Mesodermal cell (in vitro differentiated cells): Measurements from ENCODE around the gene IL1RL2.
A peak's percentile ranks its signal among the peaks of the same experiment; 100 is the strongest.

ENCODE experiments used
- H3K27ac ChIP-seq: 2 replicates; pipeline ENCODE4 v1.7.0; 2013; ENCODE audit warnings: mild to moderate bottlenecking, low read depth, low read length, moderate library complexity; ENCODE audit not compliant: severe bottlenecking
- H3K36me3 ChIP-seq: 2 replicates; pipeline ENCODE4 v1.7.1; 2013; ENCODE audit warnings: mild to moderate bottlenecking, low read length, moderate library complexity; ENCODE audit not compliant: control insufficient read depth, insufficient read depth
- H3K4me1 ChIP-seq: one replicate; pipeline ENCODE4 v1.7.1; 2013; ENCODE audit warnings: mild to moderate bottlenecking, low read length; ENCODE audit not compliant: insufficient read depth, control insufficient read depth, poor library complexity, severe bottlenecking
- H3K4me3 ChIP-seq: 2 replicates; pipeline ENCODE4 v1.7.0; 2013; ENCODE audit warnings: low read length, control low read depth, mild to moderate bottlenecking; ENCODE audit not compliant: insufficient read depth, poor library complexity, severe bottlenecking; ENCODE audit errors: extremely low read depth
- H3K9me3 ChIP-seq: 2 replicates; pipeline ENCODE4 v1.7.1; 2013; ENCODE audit warnings: mild to moderate bottlenecking, low read length, moderate library complexity; ENCODE audit not compliant: control insufficient read depth
- WGBS, 2 experiments: methylation state at CpG; one replicate each; pipeline ENCODE4 v1.1.5; 2013; ENCODE audit warnings: missing lambda C conversion rate in 2 of 2; ENCODE audit not compliant: insufficient coverage in 2 of 2; 5-methylcytosine and 5-hydroxymethylcytosine counted together

IL1RL2 gene

DNA sequence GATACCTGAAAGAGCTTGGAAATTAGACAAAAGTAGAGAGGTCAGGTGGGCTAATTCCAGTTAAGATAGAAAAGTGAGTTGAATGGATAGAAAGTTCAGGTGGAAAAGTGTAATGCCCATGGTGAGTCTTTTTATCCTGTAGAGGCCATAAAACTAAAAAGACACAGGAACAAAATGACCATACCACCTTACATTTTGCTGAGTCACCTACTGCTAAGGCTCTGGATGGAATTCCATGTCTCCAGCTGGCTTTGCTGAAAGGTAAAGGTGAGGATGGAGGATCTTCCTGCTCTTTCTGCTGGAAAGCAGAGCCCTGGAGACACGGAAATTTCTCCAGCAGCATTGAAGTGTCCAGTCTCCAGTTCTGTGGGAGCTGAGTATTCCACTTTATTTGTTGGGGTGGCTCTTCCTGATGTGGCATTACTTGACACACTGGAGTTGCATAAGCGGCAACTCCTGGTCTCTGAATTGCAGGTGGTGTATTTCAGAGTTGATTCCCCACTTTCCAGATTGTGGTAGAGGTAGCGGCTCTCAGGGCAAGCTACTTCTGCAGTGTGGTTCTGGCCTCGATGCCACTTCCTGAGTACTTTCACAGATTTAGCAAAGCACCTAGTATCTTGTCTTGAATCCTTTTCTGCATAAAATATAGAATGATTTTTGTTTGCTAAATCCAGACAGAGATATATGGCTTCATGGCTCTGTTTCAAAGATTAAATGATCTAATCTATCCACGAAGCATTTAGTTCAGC is 10.7 kb downstream of the IL1RL2 start:
- Histone ChIP-seq H3K4me1 (no peaks in the 10 kb centered on the region), H3K4me3 (no peak overlapping the region), H3K27ac (no peak overlapping the region), H3K36me3 (no peaks in the 10 kb centered on the region), H3K9me3 (no peaks in the 10 kb centered on the region)
- WGBS, 2 experiments = 80 to 94% methylated on average over 2 of the region's 5 CpGs

DNA sequence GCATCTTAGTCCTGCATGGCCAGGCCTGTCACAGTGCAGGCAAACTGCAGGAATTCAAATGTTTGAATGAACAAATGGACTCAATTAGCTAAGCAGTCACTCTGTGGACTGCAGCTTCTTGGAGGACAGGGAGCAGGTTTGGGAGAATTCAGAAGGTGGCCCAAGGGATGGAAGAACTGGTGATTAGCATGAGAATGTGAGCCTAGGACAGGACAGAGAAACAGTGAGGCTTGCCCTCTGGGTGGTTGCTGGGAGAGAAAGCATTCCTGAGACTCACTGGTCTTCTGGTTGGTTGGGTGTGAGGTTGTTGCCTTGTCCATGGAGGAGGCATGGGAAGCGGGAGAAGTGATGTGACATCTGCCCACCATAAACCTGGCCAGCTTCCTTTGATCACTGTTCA is 13.7 kb downstream of the IL1RL2 start:
- no peaks in the 10 kb centered on the region for H3K36me3 ChIP-seq
- H3K27ac ChIP-seq = no peak overlapping the region
- no peak overlapping the region for H3K4me3 ChIP-seq
- no peaks in the 10 kb centered on the region for H3K9me3 ChIP-seq
- H3K4me1 ChIP-seq = no peaks in the 10 kb centered on the region
- 100% methylated on average over 1 of the region's 1 CpG; no CpG with 5 or more reads in 1 of the 2 experiments for WGBS, 2 experiments

DNA sequence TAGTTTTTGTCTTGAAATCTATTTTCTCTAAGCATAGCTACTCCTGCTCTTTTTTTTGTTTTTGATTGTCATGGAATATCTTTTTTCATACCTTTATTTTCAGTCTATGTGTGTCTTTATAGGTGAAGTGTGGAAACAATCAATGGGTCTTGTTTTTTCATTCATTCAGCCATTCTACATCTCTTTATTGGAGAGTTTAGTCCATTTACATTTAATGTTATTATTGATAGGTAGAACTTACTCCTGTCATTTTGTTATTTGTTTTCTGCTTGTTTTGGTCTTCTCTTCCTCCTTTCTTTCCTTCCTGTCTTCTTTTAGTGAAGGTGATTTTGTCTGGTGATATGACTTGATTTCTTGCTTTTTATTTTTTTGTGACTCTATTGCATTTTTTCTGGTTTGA is 17.8 kb downstream of the IL1RL2 start:
- H3K9me3 ChIP-seq = no peaks in the 10 kb centered on the region
- H3K4me1 ChIP-seq = no peaks in the 10 kb centered on the region
- no peak overlapping the region for H3K27ac ChIP-seq
- H3K4me3 ChIP-seq = no peak overlapping the region
- H3K36me3 ChIP-seq = no peaks in the 10 kb centered on the region

DNA sequence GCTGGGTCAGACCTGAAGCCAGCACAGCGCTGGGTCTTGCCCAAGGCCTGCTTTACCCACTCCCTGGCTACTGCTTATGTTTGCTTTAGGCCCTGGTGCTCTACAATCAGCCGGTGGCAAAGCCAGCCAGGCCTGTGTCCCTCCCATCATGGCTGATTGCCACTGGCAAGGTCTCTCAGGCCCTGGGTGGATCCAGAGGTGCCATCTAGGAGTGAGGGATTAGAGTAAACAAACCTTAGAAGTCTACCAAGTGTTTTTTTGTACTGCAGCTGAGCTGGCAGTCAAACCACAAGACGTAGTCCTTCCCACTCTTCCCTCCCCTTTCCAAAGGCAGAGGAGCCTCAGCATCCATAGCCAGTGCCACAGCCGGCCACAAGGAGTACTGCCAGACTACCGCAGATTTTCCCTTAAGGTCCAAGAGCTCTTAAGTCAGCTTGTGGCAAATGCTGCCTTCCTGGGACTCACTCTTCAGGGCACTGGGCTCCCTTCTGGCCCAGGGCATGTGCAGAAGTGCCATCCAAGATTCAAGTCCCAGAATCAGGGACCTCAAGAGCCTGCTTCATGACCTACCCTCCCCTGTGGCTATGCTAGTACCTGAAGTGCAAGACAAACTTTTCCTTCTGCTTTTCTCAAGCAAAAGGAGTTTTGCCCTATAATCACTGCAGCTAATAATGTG is 20.0 kb downstream of the IL1RL2 start:
- no peaks in the 10 kb centered on the region for H3K36me3 ChIP-seq
- no peak overlapping the region for H3K27ac ChIP-seq
- 69 to 80% methylated on average over 5 of the region's 5 CpGs for WGBS, 2 experiments
- no peaks in the 10 kb centered on the region for H3K9me3 ChIP-seq
- no peaks in the 10 kb centered on the region for H3K4me1 ChIP-seq
- H3K4me3 ChIP-seq = no peak overlapping the region

DNA sequence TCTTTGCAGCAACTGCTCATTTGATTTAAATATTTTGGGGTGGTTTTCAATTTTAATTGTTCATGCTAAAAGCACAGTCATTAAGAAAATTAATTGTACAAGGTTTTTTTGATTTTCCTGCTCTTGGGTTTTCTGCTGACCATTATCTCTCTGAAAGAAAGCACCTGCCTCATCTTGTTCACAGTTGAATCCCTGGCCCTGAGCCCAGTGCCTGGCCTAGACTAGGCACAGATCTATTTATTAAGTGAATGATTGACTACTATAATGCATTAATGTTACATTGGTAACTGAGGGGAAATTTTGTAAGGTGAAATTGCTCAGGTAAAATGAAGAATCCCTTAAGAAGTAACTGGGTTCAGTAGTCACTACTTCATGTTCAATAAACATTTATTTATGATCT is 22.0 kb downstream of the IL1RL2 start:
- Histone ChIP-seq H3K9me3 (no peaks in the 10 kb centered on the region), H3K4me1 (no peaks in the 10 kb centered on the region), H3K4me3 (no peak overlapping the region), H3K27ac (no peak overlapping the region), H3K36me3 (no peaks in the 10 kb centered on the region)

DNA sequence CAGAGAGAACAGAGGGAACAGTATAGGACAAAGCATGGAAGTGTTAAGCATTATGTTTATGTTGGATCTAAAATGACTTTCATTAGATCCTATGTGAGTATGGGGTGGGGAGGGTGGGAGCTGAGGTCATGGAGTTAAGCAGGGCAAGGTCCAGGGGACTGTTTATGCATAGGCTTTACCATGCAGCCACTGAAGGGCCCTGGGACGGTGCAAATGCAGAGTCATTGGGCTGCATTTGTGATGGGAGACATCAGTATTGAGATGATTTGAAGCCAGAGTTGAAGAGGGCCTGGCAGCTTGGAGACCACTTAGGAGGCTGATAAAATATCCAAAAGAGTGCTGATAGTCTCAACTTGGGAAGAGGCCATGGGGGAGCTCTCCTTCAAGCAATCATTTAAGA is 22.7 kb downstream of the IL1RL2 start:
- H3K9me3 ChIP-seq = no peaks in the 10 kb centered on the region
- H3K27ac ChIP-seq = no peak overlapping the region
- H3K4me1 ChIP-seq = no peaks in the 10 kb centered on the region
- no peak overlapping the region for H3K4me3 ChIP-seq
- WGBS, 2 experiments = 17 to 63% methylated on average over 1 of the region's 1 CpG
- H3K36me3 ChIP-seq = no peaks in the 10 kb centered on the region

DNA sequence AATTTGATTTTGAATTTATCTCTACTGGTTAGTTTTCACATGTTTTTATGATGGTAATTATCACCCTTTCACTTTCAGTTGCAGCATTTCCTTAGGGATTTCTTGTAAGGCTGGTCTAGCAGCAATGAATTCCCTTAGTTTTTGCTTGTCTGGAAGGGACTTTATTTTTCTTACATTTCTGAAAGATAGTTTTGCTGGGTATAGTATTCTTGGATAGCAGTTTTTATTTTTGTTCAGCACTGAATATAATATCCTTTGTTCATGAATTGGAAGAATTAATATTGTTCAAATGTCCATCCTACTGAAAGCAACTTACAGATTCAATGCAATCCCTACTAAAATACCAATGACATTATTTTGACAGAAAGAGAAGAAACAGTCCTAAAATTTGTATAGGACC is 30.2 kb downstream of the IL1RL2 start:
- Histone ChIP-seq H3K4me1 (no peaks in the 10 kb centered on the region), H3K9me3 (peaks cover 18% of the 10 kb centered on the region), H3K27ac (no peak overlapping the region), H3K36me3 (no peaks in the 10 kb centered on the region), H3K4me3 (no peak overlapping the region)

DNA sequence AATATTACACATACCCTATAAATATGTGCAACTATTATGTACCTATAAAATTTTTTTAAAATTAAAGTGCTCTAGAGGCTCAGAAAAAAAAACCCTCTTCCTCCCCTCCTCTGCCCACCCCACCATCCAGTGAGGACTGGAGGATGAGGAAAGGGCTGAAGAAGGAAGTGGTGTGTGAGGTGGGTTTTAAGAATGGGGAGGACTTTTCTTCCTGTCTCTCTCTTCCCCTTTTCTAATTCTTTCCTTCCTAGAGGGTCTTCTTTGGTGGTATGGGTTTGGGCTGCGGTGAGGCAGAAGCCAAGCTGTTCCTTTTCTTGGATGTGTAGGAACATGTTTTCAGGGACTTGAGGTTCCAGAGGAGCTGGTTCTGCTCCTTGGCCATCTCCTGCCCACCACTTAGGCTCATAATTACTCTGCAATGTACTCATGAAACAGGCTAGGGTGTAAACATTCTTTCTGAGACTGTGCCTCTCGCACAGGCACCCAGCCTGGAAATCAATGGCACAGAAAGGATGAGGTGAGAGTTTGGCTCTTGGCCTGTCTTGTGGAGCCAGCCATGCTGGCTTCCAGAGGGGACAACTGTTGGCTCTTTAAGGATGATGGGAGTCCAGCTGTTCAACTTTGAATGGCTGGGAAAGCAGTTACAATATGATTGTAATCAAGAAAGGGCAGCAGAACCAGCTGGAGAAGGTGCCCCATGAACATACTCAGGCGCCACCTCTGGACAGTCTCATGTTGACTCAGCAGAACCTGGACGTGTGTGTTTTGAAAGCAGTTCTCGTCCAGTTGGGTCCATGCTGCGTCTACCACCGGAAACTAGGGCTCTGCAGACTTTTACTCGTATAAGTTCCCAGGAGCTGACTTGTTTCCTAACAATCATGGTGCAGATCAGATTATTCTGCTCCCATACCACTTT is 38.3 kb downstream of the IL1RL2 start:
- H3K4me3 ChIP-seq = no peak overlapping the region
- 92 to 99% methylated on average over 6 of the region's 8 CpGs for WGBS, 2 experiments
- no peaks in the 10 kb centered on the region for H3K36me3 ChIP-seq
- no peak overlapping the region for H3K27ac ChIP-seq
- H3K9me3 ChIP-seq = no peaks in the 10 kb centered on the region
- peaks cover 28% of the 10 kb centered on the region for H3K4me1 ChIP-seq

DNA sequence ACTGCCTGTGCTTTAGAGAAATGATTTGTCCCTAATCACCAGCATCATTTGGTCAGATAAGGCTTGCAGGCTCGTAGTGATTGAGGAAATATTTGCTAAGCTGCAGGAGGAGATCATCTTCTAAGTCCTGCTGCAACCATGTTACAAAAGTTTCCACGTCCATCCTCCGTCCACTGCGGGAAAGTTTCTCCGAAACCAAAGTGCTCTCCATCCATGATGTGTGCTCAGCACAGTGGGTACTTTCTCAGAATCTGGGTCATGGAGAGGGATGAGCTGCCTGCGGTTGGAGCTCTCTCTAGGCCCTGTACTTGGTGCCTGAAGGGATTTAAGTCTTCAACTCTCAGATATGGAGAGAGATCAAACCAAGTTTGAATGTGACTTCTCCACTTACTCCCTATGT is 39.3 kb downstream of the IL1RL2 start:
- H3K4me1 ChIP-seq = peaks cover 28% of the 10 kb centered on the region
- no peak overlapping the region for H3K4me3 ChIP-seq
- 91 to 92% methylated on average over 5 to 6 of the region's 6 CpGs for WGBS, 2 experiments
- no peaks in the 10 kb centered on the region for H3K36me3 ChIP-seq
- H3K27ac ChIP-seq = peak overlapping the region; percentile 90
- H3K9me3 ChIP-seq = no peaks in the 10 kb centered on the region

DNA sequence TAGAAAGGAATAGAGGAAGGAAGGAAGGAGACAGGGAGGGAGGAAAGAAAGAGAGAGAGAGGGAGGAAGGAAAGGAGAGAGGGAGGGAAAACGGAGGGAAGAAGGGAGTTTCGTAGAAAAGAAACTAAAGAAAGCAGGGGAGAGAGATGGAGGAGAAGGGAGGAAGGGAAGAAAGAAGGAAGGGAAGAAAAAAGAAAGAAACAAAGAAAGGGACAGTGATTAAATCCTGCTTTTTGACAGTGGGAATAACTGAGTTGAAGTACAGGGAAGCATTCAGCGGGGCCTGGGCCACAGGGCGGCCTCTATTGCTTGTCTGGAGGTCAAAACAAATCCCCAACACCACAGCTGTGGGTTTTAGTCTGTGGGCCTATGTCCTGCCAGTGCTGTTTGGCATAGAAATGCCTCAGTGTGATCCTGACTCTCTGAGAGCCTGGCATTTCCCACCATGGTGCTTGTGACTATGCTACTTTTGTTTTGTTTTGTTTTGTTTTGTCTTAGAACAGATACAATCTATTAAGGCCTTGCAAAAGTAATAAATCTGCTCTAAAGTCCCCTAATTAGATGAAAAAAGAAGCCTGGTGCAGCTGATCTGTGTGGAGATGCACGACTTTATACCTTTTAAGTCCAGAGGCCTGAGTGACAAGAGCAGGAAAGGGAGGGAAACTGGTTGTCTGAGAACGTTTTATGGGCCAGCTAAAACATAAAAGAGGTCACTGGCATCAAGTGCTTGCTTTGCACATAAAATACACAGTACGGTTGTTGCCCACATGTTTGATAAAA is 40.0 kb downstream of the IL1RL2 start:
- H3K9me3 ChIP-seq = no peaks in the 10 kb centered on the region
- H3K4me1 ChIP-seq = peaks cover 30% of the 10 kb centered on the region
- H3K4me3 ChIP-seq = no peak overlapping the region
- 80 to 89% methylated on average over 6 to 7 of the region's 7 CpGs for WGBS, 2 experiments
- no peaks in the 10 kb centered on the region for H3K36me3 ChIP-seq
- H3K27ac ChIP-seq = peak overlapping the region; percentile 90
